ENCODE measurements around the gene TESK2. TPM values are rescaled to one million over a fixed set of nuclear protein-coding genes. Genes with fewer than 3 reads are reported as not detected.

Gene TESK2
- polyA plus RNA-seq, 1 donor (not counting 4 experiments of a cell fraction or from before 2014, with no cell fraction given): 2.0 TPM

DNA sequence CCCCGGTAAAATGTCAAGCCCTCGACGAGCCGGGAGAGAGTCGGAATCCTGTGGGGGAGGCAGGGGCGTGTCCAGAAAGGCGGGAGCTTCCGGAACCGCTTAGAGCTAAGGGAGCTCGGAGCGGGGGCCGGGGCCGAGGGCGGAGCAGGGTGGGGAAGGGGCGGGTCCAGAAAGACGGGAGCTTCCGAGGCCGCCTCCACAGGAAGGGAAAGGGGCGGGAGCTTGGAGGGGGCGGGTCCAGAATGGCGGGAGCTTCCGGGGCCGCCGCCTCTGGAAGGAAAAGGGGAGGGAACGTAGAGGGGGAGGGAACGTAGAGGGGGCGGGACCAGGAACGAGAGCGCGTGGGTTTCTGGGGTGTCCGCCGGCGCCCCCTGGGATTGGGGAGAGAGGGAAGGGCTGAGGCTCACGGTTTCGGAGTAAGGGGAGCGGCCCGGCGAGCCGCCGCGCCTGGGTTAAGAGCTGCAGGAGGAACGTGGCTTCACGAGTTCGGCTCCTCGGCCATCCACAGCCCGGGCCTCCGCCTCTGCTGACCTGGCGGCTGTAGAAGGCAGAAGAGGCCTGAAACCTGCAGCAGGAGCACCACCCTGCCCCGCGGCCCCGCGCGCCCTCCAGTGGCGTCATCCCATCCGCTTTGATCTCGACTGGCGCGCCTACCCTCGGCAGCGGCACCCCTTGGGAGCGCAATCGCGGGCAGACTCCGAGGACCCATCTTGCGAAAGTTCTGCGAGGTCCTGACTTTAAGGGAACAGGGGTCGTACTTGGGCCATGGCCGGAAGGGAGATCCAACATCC is 187.2 kb downstream of the TESK2 start:
- H2AFZ ChIP-seq (ENCODE audit: control insufficient read depth, low read length): peak overlapping the region; percentile 76
- H3K9ac ChIP-seq (ENCODE audit: control insufficient read depth, extremely low read depth, insufficient read depth, low read length): peak overlapping the region; percentile 85
- H4K20me1 ChIP-seq (ENCODE audit: control insufficient read depth, extremely low read depth, insufficient read depth, low read length): no peaks in the 10 kb centered on the region
- TF ChIP-seq, protein P1, sequence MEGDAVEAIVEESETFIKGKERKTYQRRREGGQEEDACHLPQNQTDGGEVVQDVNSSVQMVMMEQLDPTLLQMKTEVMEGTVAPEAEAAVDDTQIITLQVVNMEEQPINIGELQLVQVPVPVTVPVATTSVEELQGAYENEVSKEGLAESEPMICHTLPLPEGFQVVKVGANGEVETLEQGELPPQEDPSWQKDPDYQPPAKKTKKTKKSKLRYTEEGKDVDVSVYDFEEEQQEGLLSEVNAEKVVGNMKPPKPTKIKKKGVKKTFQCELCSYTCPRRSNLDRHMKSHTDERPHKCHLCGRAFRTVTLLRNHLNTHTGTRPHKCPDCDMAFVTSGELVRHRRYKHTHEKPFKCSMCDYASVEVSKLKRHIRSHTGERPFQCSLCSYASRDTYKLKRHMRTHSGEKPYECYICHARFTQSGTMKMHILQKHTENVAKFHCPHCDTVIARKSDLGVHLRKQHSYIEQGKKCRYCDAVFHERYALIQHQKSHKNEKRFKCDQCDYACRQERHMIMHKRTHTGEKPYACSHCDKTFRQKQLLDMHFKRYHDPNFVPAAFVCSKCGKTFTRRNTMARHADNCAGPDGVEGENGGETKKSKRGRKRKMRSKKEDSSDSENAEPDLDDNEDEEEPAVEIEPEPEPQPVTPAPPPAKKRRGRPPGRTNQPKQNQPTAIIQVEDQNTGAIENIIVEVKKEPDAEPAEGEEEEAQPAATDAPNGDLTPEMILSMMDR (optimal IDR thresholded peaks at IDR 0.05 in 1 of 3, IDR thresholded peaks at IDR 0.05 in 1 of 3, conservative IDR thresholded peaks at IDR 0.05 in 1 of 3; ENCODE audit: extremely low read depth in 1 of 3, insufficient read depth in 2 of 3, low read length in 3 of 3): peak; percentile 40 to 84 (median 64)
- no peak for TF ChIP-seq EZH2 (IDR thresholded peaks at IDR 0.05; ENCODE audit: low read length)
- H3K27ac ChIP-seq (ENCODE audit: control insufficient read depth, insufficient read depth, low read length): peak overlapping the region; percentile 89
- dilution Hi-C loops (cut with MboI; ENCODE audit: extremely low pct_ligation_motif_present, low sequenced_read_pairs): no loop called here
- no peaks in the 10 kb centered on the region for H3K9me3 ChIP-seq (ENCODE audit: control insufficient read depth, low read depth, low read length)
- H3K9me1 ChIP-seq (ENCODE audit: control insufficient read depth, extremely low read depth, insufficient read depth, low read length): no peaks in the 10 kb centered on the region
- no peaks in the 10 kb centered on the region for H3K27me3 ChIP-seq (ENCODE audit: control insufficient read depth, extremely low read depth, insufficient read depth, low read length)
- no peak for FAIRE-seq
- peaks cover 13% of the 10 kb centered on the region for H3K4me1 ChIP-seq (ENCODE audit: control insufficient read depth, extremely low read depth, insufficient read depth, low read length)
- H3K4me2 ChIP-seq (ENCODE audit: control insufficient read depth, extremely low read depth, insufficient read depth, low read depth, low read length): peak overlapping the region; percentile 91
- H3K79me2 ChIP-seq (ENCODE audit: control insufficient read depth, insufficient read depth, low read length): no peaks in the 10 kb centered on the region
- DNase-seq (ENCODE audit: low read depth, low spot score): peak; percentile 79
- H3K4me3 ChIP-seq (ENCODE audit: control insufficient read depth in 2 of 3, extremely low read depth in 1 of 3, insufficient read depth in 2 of 3, low read depth in 1 of 3, low read length in 3 of 3): peak overlapping the region; percentile 66 to 75 (median 75)
- no peaks in the 10 kb centered on the region for H3K36me3 ChIP-seq (ENCODE audit: control insufficient read depth in 2 of 2, extremely low read depth in 1 of 2, insufficient read depth in 2 of 2, low read length in 2 of 2)

DNA sequence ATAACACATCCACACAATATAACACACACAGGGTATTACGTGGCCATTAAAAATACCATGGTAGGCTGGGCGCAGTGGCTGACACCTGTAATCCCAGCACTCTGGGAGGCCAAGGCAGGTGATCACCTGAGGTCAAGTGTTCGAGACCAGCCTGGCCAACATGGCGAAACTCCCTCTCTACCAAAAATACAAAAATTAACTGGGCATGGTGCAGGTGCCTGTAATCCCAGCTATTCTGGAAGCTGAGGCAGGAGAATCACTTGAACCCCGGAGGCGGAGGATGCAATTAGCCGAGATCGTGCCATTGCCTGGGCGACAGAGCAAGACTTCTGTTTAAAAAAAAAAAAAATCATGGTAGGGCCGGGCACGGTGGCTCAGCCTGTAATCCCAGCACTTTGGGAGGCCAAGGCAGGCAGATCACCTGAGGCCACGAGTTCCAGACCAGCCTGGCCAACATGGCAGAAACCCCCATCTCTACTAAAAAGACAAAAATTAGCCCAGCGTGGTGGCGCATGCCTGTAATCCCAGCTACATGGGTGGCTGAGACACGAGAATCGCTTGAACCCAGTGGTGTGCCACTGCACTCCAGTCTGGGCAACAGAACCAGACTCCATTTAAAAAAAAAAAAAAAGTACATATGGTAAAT is 188.3 kb downstream of the TESK2 start:
- dilution Hi-C loops (cut with MboI; ENCODE audit: extremely low pct_ligation_motif_present, low sequenced_read_pairs): no loop called here
- no peak for FAIRE-seq

More for the DNA sequence above, 188.3 kb downstream of the TESK2 start:
- Histone ChIP-seq H3K36me3 (ENCODE audit: control insufficient read depth in 2 of 2, extremely low read depth in 1 of 2, insufficient read depth in 2 of 2, low read length in 2 of 2) (no peaks in the 10 kb centered on the region), H2AFZ (ENCODE audit: control insufficient read depth, low read length) (peak overlapping the region; percentile 58), H3K4me1 (ENCODE audit: control insufficient read depth, extremely low read depth, insufficient read depth, low read length) (peaks cover 13% of the 10 kb centered on the region), H3K9me1 (ENCODE audit: control insufficient read depth, extremely low read depth, insufficient read depth, low read length) (no peaks in the 10 kb centered on the region), H3K4me2 (ENCODE audit: control insufficient read depth, extremely low read depth, insufficient read depth, low read depth, low read length) (peak overlapping the region; percentile 76), H4K20me1 (ENCODE audit: control insufficient read depth, extremely low read depth, insufficient read depth, low read length) (no peaks in the 10 kb centered on the region), H3K79me2 (ENCODE audit: control insufficient read depth, insufficient read depth, low read length) (no peaks in the 10 kb centered on the region), H3K27me3 (ENCODE audit: control insufficient read depth, extremely low read depth, insufficient read depth, low read length) (no peaks in the 10 kb centered on the region), H3K9ac (ENCODE audit: control insufficient read depth, extremely low read depth, insufficient read depth, low read length) (peak overlapping the region; percentile 76), H3K4me3 (ENCODE audit: control insufficient read depth in 2 of 3, extremely low read depth in 1 of 3, insufficient read depth in 2 of 3, low read depth in 1 of 3, low read length in 3 of 3) (peak overlapping the region; percentile 59 to 75 (median 61)), H3K9me3 (ENCODE audit: control insufficient read depth, low read depth, low read length) (no peaks in the 10 kb centered on the region), H3K27ac (ENCODE audit: control insufficient read depth, insufficient read depth, low read length) (peak overlapping the region; percentile 59)
- no peak for TF ChIP-seq EZH2 (IDR thresholded peaks at IDR 0.05; ENCODE audit: low read length)
- TF ChIP-seq, protein P1 (optimal IDR thresholded peaks at IDR 0.05 in 1 of 3, IDR thresholded peaks at IDR 0.05 in 1 of 3, conservative IDR thresholded peaks at IDR 0.05 in 1 of 3; ENCODE audit: extremely low read depth in 1 of 3, insufficient read depth in 2 of 3, low read length in 3 of 3): no peak
- no peak for DNase-seq (ENCODE audit: low read depth, low spot score)

Data from keratinocyte (primary cell).